Measurements from ENCODE around the gene PRICKLE3. TPM values are rescaled to one million over a fixed set of nuclear protein-coding genes. Genes with fewer than 3 reads are reported as not detected.

PRICKLE3 gene
- total and polyA plus RNA-seq, 12 donors = 6.6 to 14.8 (median 9.4) TPM

DNA sequence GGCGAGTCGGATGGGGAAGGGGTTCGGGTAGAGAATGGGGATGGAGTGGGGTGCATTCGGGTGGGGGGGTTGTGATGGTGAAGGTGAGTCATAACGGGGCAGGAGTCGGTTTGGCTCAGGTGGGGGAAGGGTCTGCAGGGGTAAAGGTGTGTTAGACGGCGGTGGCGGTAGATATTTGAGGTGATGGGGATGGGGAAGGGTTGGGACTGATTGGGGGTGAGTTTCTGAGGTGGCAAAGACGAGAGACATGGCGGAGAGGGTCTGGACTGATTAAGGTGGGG lies 13.1 kb upstream of the PRICKLE3 start:
- Histone ChIP-seq H3K27me3 (no peaks in the 10 kb centered on the region), H3K4me3 (no peak overlapping the region), H3K4me1 (peaks cover 0 to 11% (median 3%) of the 10 kb centered on the region in 9 donors), H3K9me3 (no peaks in the 10 kb centered on the region), H3K36me3 (no peaks in the 10 kb centered on the region), H3K27ac (no peak overlapping the region)
- DNase-seq (no peak), ATAC-seq (no peak)
- WGBS, 2 donors = 10 to 15% methylated on average over 10 to 11 of the region's 11 CpGs
- intact Hi-C loops (cut with DNase I) = loop anchor here in 3 of 10 donors (10.0 kb wide), 2 partner anchors 66 to 76 kb away; partner anchors contain the start of genes FOXP3 (in 1 of the 3) and PPP1R3F (in 1 of the 3)
- TF ChIP-seq, protein P1, sequence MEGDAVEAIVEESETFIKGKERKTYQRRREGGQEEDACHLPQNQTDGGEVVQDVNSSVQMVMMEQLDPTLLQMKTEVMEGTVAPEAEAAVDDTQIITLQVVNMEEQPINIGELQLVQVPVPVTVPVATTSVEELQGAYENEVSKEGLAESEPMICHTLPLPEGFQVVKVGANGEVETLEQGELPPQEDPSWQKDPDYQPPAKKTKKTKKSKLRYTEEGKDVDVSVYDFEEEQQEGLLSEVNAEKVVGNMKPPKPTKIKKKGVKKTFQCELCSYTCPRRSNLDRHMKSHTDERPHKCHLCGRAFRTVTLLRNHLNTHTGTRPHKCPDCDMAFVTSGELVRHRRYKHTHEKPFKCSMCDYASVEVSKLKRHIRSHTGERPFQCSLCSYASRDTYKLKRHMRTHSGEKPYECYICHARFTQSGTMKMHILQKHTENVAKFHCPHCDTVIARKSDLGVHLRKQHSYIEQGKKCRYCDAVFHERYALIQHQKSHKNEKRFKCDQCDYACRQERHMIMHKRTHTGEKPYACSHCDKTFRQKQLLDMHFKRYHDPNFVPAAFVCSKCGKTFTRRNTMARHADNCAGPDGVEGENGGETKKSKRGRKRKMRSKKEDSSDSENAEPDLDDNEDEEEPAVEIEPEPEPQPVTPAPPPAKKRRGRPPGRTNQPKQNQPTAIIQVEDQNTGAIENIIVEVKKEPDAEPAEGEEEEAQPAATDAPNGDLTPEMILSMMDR (IDR thresholded peaks at IDR 0.05) = no peak

DNA sequence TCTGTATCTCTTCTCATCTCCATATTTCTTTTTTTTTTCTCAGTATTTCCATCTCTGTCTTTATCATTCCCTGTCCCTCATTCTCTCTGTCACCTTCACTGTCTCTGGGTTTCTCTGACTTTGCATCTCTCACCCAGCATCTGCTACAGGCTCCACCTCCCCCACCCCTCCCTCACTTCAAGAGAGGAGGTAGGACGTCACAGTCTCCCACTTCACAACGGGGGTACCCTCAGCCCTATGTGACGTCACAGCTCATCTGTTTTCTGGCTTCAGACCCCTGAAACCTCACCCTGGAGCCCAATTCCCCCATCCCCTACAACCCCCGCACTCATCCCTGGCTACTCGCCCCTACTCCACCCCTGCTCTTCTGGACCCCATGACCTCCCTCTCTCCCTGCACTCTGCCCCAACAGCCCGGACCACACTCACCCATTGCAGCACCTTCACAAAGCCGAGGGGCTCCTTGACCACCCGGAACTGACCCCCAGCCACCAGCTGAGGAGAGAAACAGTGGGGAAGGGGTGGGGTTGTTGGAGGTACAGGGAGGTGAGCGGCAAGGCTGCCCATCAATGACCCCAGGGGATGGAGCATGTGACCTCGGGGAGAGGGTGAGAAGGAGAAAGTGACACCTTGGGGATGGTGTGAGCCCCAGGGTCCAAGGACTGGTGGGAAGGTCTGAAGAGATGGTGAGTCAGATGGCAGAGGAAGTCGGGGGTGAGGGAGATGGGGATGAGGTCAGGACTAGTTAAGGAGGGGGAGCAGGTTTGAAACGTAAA lies 12.6 kb upstream of the PRICKLE3 start:
- H3K27me3 ChIP-seq = no peaks in the 10 kb centered on the region
- H3K27ac ChIP-seq = no peak overlapping the region
- no peaks in the 10 kb centered on the region for H3K36me3 ChIP-seq
- no peaks in the 10 kb centered on the region for H3K9me3 ChIP-seq
- ATAC-seq (no peak), DNase-seq (no peak)
- no peak overlapping the region for H3K4me3 ChIP-seq
- intact Hi-C loops (cut with DNase I) = loop anchor here in 3 of 10 donors (10.0 kb wide), 2 partner anchors 66 to 76 kb away; partner anchors contain the start of genes FOXP3 (in 1 of the 3) and PPP1R3F (in 1 of the 3)
- TF ChIP-seq, protein P1 (IDR thresholded peaks at IDR 0.05) = no peak
- WGBS, 2 donors = 9% methylated on average over 12 of the region's 12 CpGs
- H3K4me1 ChIP-seq = peaks cover 0 to 11% (median 3%) of the 10 kb centered on the region in 9 donors

DNA sequence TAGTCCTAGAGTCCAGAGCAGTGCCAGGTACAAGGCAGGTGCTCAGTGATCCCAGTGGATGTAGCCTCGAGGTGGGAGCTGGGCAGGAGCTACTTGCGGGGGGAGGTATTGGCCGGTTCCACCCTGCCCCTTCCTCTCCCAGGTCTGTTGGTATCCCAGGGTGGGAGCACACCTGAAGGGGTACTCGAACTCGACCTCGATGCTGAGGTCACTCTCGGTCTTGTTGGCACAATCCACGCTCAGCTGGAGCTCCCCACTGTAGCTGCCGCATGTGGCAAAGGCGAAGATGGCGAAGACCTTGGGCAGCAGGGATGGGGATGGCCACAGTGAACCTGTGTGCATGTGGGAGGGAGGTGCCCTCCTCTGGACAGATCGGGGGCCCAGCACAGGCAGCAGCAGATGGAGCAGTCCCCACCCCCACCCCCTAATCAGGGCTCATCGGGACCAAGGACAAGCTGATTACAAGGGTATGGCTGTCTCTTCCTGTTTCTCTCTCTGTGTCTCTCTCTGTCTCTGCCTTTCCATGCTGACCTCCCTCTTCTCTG lies 11.4 kb upstream of the PRICKLE3 start:
- no peak for DNase-seq
- Histone ChIP-seq H3K27ac (no peak overlapping the region), H3K27me3 (no peaks in the 10 kb centered on the region), H3K4me1 (peaks cover 0 to 11% (median 3%) of the 10 kb centered on the region in 9 donors), H3K36me3 (no peaks in the 10 kb centered on the region), H3K4me3 (no peak overlapping the region), H3K9me3 (no peaks in the 10 kb centered on the region)
- TF ChIP-seq, protein P1 (IDR thresholded peaks at IDR 0.05) = no peak
- intact Hi-C loops (cut with DNase I) = loop anchor here in 3 of 10 donors (10.0 kb wide), 2 partner anchors 67 to 77 kb away; partner anchors contain the start of genes FOXP3 (in 1 of the 3) and PPP1R3F (in 1 of the 3)
- ATAC-seq = no peak
- WGBS, 2 donors = 71 to 85% methylated on average over 12 to 13 of the region's 13 CpGs

DNA sequence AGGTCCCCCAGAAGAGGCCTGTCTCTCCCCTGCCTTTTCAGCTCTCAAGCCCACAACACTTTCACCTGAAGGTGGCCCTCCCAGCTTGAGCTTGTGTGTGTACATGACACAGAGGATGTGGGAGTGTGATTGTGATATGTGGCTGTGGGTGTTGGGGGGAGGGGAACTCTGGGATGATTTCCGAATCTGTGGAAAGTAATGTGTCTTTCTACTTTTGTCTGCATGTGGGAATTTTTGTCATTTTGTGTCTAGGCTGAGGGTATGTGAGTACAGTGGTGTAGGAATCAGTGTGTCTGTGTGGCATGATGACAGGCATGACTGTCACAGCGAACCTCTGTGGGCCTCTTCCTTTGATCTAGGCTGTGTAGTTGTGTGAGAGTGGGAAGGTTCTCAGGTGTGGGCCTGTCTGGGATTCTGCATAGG lies 7.4 kb upstream of the PRICKLE3 start:
- Histone ChIP-seq H3K4me1 (peaks cover 0 to 16% (median 7%) of the 10 kb centered on the region in 9 donors), H3K4me3 (no peak overlapping the region), H3K9me3 (peaks cover 0 to 5% (median 0%) of the 10 kb centered on the region in 11 donors), H3K27me3 (no peaks in the 10 kb centered on the region), H3K27ac (no peak overlapping the region), H3K36me3 (no peaks in the 10 kb centered on the region)
- WGBS, 2 donors = 65 to 71% methylated on average over 2 of the region's 2 CpGs
- DNase-seq (no peak), ATAC-seq (no peak)
- TF ChIP-seq, protein P1 (IDR thresholded peaks at IDR 0.05) = no peak
- intact Hi-C loops (cut with DNase I) = loop anchor here in 4 of 10 donors (5.0 to 10.0 kb wide), 3 partner anchors 44 to 81 kb away; partner anchors contain the start of genes CCDC22 (in 1 of the 4), FOXP3 (in 1 of the 4) and PPP1R3F (in 1 of the 4)
